Nucleus accumbens (tissue), 56 donors: ENCODE measurements around the gene PPT2.

Source experiments
- DNase-seq, 56 donors: peaks; one replicate each; lab custom pipeline; 2025; lab: John Stamatoyannopoulos, UW

The PPT2 gene

DNA sequence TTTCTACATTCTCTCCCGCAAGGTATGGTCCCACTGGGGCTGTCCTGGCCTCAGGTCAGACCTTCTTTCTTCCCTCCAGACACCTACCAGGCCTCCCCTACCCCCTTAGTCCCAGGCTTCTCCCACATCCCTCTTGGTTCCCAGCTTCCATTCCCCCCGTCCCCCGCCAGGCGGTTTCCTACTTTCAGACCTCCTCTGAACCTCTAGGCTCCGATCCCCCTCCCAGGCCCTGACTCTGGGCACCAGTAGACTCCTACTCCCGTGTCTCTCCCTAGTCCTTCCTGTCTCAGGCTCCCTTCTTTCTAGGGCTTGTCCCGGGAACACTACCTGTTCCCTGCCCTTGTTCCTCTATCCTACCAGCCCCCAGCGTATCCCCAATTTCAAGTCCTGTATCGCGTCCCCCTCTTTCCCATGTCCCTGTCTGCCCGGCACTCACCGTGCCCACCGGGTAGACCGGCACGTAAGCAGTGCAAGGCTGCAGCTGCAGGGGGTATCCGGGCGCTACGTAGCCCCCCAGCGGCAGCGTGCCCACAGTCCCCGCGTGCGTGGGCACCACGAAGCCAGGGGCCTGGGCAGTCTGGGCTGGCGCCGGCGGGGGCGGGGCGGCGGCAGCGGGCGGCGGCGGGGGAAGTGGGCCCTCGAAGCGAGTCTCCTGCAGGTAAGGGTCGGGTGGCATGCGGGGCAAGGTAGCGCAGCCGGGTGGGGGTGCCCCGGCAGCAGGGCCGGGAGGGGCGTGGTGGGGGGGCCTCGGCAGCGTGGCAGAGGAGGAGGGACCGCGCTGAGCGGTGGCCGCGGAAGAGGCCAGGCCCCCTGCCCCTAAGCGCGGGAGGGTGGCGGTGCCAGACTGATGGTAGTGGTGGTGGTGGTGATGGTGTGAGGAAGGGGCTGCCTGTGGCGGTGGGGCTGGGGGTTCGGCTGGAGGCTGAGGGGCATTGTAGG lies 3.7 kb upstream of the PPT2 start:
- DNase-seq, result peak in 1 of 56 donors; percentile 10

DNA sequence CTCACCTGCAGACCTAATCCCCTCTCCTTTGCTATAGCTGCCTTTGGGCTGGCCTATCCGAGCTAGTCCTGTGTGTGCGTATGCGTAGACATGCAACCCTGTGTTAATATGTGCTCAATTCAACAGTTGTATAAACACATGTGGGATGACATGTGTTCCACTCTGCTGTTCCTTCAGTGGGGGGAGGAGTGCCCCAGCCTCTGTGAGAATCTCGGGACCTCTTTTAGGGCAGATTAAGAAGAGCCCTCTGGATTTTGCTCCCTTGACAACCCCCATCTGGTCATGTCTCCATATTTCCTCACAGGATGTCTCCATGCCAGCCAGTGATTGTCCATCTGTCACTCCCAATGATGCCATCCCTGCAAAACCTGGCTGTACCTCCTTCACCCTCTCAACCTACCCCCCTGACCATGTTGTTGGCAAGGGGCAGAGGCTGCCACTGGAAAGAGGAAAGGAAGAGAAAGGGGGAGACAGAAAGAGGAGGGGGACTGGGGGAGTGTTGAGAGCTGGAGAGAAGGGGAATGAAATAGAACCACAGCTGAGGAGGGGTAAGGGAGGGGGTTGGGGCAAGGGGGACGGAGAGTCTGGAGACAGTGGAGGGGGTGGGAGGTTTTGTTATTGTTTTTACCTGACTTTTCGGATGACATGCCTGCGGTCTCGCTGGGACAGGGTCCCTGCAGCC lies 2.6 kb upstream of the PPT2 start:
- peak in 17 of 56 donors; percentile 13 to 57 (median 35) for DNase-seq

DNA sequence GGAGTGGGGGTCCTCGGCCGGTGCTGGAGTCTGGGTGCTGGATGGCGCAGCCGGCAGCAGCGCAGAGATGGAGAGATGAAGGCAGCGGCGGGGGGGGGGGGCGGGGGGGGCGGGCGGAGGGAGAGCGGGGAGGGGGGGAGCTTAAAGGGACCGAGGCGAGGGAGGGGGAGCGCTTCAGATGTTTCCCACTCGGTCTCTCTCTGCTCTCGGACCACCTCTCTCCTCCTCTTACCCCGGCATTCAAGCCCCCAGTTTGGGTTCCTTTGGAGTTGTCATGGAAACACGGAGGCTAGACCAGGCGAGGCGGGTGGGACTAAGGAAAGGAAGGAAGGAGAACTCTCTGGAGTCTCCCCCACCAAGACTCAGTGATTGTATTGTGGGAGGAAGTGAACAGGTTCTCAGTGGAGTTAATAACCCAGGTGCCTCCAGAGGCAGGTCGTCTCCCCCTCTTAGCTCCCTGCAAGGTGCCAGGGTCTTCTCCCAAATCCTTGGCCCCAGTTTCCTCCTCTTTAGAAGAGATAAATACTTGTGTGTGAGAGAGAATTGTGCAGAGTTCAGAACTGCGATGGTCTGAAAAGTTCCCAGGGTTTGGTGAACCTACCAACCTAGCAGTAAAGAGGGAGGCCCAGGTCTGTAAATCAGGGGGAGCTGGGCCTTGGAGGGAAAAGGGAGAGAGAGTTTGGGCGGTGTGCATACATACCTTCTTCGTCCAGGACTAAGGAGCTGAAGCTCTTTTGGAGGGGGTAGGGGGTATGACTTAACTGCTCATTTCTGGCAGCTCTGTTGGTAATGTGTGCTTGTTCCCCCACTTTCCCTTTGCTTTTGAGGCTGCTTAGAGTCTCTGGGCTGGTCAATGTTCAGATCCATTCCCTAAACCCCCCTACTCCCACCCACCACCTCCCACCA lies 1.8 kb upstream of the PPT2 start, which contains the start of gene PRRT1:
TSS of gene PRRT1 (minus strand) at position 77 of the 906 bp plus-strand sequence. CDS start 112 bp downstream, outside the sequence.
- DNase-seq, result peak in 33 of 56 donors; percentile 12 to 75 (median 40)

DNA sequence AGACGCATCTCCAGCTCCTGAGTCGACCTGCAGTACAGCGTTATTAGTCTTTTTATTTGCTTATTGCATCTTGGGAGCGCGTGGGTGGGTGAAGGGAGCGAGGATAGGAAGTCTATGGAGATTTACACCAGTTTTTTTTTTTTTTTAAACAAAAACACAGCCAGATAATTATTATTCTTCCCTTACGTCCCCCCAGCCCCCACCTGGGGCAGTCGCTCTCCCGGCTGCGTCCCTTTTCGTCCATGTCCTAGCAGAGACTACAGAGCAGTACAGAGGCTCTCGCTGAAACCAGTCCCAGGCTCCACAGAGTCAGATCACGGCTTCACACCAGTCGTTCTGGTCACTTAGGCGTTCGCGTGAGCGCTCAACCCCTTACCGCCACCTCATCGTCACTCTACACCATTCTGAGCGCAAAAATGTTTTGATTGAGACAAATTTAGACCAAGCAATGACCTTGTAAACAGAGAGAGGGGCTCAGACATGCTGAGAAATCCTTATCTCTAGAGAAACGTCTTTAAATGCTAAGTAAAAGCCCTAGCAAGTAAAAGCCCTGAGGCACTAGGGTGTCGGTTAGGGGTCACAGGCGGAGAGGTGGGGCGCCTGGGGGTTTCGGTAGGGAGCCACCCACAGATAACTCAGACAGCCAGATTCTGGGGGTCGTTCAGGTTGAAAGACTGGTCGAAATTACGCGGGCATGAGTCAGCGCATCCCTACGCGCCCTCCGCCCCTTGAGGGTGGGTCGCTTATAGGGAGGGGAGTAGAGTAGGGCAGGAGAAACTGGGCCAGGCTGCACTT lies 975 bp upstream of the PPT2 start:
- peak in 20 of 56 donors; percentile 7 to 60 (median 44) for DNase-seq

DNA sequence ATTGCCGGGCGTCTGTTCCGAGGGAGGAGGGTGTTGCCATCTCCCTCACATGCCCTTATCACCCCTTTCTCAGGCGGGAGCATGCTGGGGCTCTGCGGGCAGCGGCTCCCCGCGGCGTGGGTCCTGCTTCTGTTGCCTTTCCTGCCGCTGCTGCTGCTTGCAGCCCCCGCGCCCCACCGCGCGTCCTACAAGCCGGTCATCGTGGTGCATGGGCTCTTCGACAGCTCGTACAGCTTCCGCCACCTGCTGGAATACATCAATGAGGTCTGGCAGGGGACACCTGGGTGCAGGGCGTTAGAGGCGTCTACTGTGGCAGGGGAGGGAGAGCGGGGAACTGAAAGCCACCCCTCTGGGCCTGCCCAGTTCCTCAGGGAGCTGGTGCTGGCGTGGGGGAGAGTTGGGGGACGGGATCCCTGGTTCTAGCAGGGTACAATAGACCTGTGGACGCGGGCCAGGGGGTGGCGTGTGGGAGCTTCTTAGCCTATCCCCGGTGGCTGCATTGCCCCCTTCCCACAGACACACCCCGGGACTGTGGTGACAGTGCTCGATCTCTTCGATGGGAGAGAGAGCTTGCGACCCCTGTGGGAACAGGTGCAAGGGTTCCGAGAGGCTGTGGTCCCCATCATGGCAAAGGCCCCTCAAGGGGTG lies 697 bp downstream of the PPT2 start:
- DNase-seq, result peak in 38 of 56 donors; percentile 26 to 80 (median 57)

DNA sequence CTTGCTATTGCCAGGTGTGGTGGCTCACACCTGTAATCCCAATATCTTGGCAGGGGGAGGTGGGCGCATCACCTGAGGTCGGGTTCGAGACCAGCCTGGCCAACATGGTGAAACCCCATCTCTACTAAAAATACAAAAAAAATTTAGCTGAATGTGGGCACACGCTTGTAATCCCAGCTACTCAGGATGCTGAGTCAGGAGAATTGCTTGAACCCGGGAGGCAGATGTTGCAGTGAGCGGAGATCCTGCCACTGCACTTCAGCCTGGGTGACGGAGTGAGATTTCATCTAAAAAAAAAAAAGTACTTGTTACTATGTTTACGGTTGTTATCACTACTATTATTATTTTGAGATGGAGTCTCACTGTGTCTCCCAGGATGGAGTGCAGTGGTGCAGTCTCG lies 3.0 kb downstream of the PPT2 start:
- DNase-seq, result no peak

DNA sequence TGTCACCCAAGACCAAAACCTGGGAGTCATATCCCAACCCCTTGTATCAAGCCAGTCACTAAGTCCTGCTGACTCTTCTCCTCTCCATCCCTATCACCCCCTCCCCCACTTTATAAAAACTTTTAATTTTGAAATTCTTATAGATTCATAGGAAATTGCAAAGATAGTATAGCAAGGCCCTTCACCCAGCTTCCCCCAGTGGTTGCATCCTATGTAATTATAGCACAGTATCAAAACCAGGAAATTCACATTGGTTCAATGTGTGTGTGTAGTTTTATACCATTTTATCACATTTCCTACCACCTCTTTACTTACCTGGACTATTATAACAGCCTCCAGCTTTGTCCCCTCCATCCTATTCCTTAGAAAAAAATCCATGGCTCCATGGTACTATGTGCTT lies 4.1 kb downstream of the PPT2 start:
- no peak for DNase-seq

DNA sequence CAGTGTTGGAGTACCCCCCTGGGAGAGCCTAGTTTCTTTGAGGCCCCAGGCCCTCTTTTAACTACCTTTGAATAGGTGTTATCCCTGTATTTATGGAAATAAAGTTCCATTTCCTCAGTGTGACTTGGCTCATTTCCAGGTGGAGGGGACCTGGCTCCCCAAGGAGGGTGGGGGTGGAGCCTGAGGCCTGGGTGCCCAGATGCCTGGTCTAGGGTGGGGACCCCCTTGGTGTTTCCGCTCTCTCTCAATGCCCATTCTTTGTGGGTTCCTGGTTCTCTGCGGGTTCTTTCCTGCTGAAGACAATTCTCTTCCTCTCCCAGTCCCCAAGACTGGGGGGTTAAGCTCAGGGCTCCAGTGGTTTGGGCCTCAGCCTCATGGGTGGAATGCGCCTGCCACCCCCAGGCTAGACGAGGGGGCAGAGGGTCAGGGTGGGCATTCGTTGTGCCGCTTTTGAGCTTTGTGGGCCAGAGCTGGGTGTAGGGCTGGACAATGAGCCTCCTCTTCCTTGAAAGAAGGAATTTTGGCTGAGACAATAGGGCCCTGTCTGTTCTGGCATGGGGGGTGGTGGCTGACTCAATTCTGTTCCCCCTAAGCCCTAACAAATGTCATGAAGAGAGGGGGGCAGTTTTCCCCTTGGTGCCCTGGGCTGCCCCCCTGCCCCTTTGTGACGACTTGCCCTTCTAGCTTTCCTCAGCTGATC lies 9.8 kb downstream of the PPT2 start:
- DNase-seq, result peak in 22 of 56 donors; percentile 6 to 65 (median 41)

DNA sequence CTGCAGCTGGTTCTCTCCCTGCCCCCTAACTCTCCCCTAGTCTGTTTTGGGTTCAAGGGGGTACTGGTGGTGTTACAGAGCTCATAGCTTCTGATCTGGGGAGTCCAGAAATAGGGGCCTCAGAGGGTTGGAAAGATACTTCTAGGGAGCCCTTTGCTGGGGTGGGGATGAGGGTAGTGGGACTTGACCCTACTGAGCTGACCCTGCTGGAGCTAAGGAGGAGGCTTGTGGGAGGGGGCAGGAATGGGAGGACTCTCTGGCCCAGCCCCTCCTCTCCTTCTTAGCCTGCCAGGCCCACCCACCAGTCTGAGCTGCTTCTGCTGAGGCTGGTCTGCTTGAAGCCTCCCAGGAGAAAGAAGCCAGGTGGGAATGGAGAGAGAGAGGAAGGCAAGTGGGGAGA lies 10.4 kb downstream of the PPT2 start, which contains the start of gene EGFL8:
TSS of gene EGFL8 (plus strand) at position 301 of the 400 bp plus-strand sequence. CDS start 1,571 bp downstream, outside the sequence.
- DNase-seq, result no peak

DNA sequence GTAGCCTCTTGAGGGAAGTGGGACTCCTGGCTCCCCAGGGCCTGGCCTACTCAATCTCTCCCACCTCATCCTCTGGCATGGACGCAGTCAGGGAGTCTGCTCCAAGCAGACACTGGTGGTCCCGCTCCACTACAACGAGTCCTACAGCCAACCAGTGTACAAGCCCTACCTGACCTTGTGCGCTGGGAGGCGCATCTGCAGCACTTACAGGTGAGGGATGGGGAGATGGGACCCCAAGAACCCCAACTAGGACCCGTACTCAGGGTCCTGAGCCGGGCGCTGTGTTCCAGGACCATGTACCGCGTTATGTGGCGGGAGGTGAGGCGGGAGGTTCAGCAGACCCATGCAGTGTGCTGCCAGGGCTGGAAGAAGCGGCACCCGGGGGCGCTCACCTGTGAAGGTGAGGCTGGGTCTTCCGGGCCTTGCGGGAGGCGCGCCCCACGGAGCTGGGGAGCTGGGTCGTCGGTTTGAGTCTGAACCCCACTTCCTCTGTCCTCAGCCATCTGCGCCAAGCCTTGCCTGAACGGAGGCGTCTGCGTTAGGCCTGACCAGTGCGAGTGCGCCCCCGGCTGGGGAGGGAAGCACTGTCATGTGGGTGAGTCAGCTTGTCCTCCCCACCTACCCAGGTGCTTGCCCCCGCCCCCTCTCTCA lies 12.6 kb downstream of the PPT2 start:
- DNase-seq, result no peak

DNA sequence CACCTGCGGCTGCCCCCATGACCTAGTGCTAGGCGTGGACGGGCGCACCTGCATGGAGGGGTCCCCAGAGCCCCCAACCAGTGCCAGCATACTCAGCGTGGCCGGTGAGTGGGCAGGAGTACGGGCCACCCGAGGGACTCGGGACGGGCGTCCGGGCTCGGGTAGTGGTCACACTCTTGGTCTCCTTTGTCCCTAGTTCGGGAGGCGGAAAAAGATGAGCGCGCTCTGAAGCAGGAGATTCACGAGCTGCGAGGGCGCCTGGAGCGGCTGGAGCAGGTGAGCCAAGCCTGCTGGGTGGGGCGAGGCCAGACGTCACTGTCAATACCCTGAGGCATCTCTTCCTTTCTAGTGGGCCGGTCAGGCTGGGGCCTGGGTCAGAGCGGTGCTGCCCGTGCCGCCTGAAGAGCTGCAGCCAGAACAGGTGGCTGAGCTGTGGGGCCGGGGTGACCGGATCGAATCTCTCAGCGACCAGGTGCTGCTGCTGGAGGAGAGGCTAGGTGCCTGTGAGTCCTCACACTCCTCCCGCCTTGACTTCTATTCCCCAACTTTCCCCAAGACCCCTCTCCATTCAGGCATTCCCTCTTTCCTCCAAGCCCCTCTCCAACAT lies 13.3 kb downstream of the PPT2 start:
- DNase-seq, result no peak

DNA sequence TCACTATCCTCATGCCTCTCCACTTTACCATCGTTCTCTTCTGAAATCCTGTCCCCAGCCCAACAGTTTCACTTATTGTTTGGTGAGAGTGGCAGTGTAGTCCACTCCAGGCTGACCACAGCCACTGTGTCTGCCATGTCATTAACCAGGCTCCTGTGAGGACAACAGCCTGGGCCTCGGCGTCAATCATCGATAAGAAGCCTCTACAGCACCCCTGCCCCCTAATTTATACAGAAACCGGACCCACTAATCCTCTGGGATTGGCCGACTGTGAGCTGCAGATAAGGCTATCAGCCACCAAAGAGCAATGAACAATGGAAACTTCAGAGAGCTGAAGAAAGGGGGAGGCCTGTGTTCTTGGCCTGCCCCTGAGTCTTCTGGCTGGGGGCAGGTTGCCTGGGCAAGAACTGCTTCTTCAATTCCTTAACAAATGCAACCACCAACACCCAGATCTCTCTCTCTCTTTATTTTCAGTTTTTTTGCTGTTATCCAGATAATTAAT lies 13.9 kb downstream of the PPT2 start:
- DNase-seq, result no peak

DNA sequence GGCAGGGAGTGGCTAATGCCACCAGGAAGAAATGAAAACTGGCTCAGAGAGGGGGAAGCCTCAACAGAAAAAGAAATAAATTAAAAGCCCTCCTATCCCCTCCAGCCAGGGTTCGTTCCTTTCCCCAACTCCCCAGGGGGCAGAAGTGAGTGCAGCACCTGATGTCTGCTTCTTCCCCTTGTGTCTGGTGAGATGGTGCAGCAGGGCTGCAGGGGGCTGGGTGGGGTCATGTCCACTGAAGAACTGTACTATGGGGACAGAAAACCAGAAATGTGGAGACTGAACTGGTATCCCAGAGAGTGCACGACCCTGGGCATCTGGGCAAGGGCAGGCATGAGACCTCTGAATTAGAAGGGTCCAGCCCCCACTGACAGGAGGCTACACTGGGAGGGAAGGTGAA lies 14.4 kb downstream of the PPT2 start:
- no peak for DNase-seq

DNA sequence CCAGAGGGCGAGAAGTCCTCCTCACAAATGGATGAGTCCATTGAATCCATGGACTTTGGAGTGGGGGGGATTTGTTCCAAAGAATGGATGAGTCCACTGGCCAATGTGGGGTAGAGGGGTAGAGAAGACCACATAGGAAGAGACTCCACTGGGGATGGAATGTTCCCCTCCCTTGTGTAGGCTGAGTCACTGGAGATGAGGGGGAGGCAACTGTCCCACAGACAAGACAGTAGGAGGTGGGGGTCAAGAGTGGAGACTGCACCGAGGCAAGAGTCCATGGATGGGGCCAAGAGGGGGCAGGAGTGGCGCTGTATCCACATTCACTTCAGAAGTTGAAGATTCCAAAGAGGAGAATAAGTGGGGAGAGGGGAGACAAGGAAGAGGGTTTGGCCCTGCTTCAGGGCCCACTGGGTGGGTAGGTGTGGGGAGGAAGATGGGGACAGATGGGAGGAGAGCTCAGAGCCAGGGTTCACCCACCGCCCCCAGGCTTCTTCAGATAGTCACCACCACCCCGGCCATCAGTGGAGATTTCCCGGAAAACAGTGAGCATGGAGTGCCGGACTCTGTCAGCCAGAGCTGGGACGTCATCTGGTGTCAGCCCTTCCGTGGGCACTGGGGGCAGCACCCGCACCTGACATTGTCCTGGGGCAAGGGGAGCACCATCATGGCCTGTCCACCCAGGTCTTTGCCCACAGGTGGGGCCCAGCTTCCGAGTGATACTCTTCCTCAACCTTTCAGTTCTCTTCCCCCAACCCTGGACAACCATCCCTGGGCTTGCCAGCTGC lies 15.1 kb downstream of the PPT2 start:
- DNase-seq, result no peak

DNA sequence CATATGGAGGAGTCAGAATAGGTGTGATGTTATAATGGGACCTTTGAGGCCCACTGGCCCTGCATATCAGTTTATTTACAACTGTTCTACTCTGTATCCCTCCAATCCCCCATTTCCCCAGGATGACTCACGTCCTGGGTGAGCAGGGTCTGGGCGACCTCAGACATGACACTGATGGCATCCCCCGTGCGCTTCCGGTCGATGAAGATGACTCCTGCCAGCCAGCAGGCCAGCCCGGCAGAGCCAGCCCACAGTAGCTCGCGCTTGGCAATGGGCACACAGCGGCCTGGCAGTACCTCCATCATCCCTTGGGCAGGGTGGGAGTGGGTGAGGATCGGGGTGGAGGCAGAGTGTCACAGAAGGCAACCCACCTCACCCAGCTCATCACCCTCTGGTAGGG lies 16.4 kb downstream of the PPT2 start:
- no peak for DNase-seq

DNA sequence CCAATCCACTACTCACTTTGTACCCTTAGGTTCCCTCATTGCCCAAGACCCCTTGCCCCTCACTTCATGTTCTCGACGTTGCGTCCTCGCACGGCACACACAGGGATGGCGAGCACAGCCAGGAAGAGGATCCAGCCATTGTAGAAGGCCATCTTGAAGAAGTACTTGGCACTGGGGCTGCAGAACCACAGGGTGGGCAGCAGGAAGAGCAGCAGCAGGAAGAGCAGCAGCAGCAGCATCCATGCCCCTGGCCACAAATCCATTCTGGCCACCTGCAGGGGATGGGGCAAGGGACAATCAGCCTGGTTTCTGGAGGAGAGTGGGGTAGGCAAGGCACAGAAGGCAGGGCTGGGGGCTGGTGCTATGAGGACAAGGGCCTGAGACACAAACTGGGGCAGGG lies 17.3 kb downstream of the PPT2 start:
- no peak for DNase-seq
